Stimulated activated CD4-positive, alpha-beta T cell treated with anti-CD3 and anti-CD28 coated beads, TNF-alpha, amount 100 ng/mL, for 4 hours (primary cell): Measurements from ENCODE around the gene KIAA1671.

ENCODE experiments used
- DNase-seq, 3 experiments: peaks; one replicate each; pipeline ENCODE4 v3.0.0-alpha.2; 2020; ENCODE audit warnings: low read depth in 3 of 3

KIAA1671 gene

DNA sequence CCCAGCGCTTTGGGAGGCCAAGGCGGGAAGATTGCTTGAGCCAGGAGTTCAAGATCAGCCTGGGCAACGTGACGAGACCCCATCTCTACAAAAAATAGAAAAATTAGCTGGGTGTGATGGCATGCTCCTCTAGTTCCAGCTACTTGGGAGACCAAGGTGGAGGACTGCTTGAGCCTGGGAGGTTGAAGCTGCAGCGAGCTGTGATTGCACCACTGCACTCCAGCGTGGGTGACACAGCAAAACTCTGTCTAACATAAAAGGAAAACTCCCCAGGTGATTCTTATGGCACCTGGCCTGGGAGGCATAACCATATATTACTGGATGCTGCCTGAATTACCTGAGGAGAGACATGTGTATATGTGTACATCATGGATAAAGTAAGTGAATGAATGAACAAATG, 29.1 kb downstream of the KIAA1671 start:
- DNase-seq = no peak

- no peak for DNase-seq
These were observed 30.0 kb downstream of the KIAA1671 start for GRCh38 chr22:24982301-24983056.

GRCh38 chr22:24983151-24983550, 30.6 kb downstream of the KIAA1671 start:
- DNase-seq = no peak

- DNase-seq = no peak
These were observed 31.6 kb downstream of the KIAA1671 start for GRCh38 chr22:24984122-24984521.

- no peak for DNase-seq
These were observed 33.3 kb downstream of the KIAA1671 start for GRCh38 chr22:24985826-24986214.

DNA sequence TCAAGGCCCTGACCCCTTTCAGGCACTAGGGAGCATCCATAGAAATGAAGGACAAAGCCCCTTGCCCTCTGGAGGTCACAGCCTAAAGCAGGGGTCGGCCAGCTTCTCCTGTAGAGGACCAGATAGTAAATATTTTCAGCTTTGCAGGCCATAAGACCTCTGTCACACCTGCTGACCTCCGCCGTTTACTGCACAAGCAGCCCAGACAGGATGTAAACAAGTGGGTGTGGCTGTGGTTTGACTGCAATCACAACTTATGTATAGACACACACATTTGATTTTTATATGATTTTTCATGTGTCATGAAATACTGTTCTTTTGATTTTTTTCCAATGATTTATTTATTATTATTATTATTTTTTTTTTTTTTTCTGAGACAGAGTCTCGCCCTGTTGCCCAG, 34.3 kb downstream of the KIAA1671 start:
- no peak for DNase-seq

DNA sequence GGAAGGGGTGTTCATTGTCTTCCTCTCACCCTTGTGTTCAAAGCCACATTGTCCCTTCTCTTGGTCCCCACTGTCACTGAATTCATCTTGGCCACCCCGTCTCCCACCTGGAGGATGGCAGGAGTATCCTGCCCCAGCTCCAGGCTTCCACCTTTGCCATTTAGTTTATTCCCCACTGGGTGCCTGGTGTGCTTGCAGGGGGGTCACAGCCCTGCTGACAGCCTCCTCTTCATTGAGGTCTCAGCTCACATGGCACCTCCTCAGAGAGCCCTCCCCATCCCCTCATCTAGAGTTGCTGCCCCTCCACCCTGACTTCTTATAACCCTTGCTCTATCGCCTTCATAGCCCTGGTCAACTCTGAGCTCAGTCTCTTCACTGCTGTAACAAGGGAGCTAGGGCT, 36.6 kb downstream of the KIAA1671 start:
- DNase-seq = no peak

- no peak for DNase-seq
These were observed 37.0 kb downstream of the KIAA1671 start for GRCh38 chr22:24989541-24989951.

- DNase-seq = no peak
These were observed 37.9 kb downstream of the KIAA1671 start for GRCh38 chr22:24990344-24990905.

GRCh38 chr22:24992946-24993345, 40.4 kb downstream of the KIAA1671 start:
- no peak for DNase-seq

- no peak for DNase-seq
These were observed 41.7 kb downstream of the KIAA1671 start for GRCh38 chr22:24994070-24994763.

DNA sequence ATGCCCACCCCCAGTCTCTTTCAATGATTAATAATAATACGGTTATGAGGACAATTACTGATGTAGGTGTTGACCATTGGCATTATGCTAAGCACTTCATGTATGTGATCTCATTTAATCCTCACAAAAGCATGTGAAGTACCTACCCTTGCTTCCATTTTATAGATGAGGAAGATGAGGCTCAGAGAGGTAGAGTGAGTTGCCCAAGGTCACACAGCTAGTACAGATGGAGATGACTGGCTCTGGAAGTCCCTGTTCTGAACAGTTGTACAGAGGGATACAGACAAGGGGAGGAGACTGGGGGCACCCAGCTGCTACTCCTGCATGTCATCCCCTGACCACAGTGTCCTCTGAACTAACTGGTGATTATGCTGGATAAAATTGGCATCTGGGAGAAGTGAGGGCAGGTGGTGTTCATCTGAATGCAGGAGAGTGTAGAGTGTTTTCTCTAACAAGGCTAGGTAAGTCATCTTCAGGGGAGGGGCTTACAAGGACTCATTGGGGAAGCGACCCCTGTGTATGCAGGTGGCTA, 43.2 kb downstream of the KIAA1671 start:
- no peak for DNase-seq

DNA sequence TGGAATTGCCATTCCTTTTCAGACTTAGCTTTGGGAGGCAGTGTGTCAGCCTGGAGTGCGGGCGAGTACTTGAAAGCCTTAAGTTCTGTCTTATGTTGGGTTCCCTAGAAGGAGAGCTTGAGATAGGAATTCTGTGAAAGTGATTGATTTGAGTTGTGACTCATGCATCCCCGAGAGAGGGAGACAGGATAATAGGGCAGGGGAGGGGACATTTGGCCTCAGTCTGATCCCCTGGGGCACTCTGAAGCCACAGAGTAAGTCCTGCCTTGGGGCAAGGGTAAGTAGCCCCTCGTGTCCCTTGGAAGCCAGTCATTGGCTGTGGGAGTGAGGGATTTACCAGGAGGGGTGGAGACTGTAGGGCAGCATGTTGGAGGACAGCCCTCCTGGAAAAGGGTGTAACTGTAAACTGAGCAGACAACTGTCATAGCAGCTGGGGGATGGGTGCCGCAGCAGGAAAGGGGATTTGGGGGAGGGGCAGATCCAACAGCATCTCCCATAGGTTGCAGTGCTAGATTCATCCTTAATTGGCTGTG, 44.0 kb downstream of the KIAA1671 start:
- no peak for DNase-seq

GRCh38 chr22:24997023-24997422, 44.5 kb downstream of the KIAA1671 start:
- DNase-seq = no peak

DNA sequence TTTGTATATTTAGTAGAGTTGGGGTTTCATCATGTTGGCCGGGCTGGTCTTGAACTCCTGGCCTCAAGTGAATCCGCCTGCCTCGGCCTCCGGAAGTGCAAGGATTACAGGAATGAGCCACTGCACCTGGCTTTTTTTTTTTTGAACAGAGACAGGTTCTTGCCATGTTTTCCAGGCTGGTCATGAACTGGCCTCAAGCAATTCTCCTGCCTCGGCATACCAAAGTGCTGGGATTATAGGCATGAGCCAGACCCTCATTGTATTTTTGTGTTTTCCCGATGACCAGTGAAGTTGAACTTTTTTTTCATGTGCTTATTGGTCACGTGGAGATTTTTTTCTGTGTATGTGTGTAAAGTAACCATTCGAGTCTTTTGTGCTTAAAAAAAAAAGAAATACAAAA, 48.2 kb downstream of the KIAA1671 start:
- no peak for DNase-seq

- DNase-seq = no peak
These were observed 49.9 kb downstream of the KIAA1671 start for GRCh38 chr22:25002241-25002985.

- no peak for DNase-seq
These were observed 53.8 kb downstream of the KIAA1671 start for GRCh38 chr22:25006354-25006753.

DNA sequence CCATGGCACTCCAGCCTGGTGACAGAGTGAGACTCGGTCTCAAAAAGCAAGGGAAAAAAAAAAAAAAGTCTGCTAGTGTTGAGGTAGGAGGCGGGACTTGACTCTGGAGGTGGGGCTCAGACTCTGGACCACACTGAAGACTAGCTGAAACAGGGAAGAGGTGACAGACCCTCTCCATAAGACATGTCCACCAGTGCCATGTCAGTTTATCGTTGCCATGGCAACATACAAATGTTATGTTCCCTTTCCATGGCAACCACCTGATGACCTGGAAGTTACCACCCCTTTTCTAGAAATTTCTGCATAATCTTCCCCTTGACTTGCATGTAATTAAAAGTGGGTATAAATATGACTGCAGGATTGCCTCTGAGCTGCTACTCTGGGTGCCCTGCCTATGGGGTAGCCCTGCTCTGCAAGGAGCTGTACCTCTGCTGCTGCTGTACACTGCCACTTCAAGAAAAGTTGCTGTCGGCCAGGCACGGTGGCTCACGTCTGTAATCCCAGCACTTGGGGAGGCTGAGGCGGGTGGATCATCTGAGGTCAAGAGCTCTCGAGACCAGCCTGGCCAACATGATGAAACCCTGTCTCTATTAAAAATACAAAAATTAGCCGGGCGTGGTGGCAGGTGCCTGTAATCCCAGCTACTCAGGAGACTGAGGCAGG, 55.1 kb downstream of the KIAA1671 start:
- no peak for DNase-seq

GRCh38 chr22:25008666-25009065, 56.1 kb downstream of the KIAA1671 start:
- DNase-seq = no peak

DNA sequence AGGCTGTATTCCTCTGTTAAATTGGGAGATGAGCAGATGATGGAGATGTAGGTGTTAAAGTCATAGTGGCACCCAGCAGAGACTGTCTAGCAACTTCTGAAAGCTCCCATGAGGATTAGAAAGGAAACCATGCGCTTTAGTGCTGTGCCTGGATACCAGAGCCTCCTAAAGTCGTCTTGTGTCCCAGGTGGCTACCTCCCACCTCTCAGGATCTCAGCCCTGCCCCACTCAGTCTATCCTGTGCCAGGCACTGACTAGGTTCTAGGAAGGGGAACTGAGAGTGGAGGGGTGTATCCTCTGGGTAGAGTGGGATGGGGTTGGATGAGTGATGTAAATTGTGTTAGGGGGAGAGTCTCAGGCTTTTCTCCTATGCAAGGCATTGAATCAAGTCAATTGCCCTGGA, 60.2 kb downstream of the KIAA1671 start:
- DNase-seq = no peak

DNA sequence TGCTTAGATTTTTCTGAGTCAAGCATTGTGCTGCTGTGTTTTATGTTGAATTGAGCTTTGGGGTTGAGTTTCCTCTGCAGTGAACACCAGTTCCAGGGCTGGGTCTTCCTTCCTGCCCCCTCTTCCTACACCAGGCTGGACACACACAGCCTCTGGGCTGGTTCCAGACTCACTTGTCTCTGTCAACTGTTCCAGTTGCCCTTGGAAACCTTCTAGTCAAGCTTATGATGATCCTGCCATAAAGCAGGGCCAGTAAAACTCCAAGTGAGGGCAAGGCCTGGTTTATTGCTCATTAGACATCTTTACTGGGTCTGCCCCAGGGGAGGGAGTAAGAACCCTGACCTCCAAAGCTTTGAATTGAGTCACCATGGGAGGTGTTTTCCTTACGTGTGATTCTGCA, 61.1 kb downstream of the KIAA1671 start:
- no peak for DNase-seq
